ENCODE results near the gene DIS3L2. TPM values are rescaled to one million over a fixed set of nuclear protein-coding genes. Genes with fewer than 3 reads are reported as not detected.
"Not testable (repeated sequence)": the region's sequence is repeated elsewhere in the genome, so short reads cannot be mapped to it uniquely, and the experiment has no call there.

The DIS3L2 gene
- total RNA-seq, 1 experiment from 2014 or later = 19.9 TPM

DNA sequence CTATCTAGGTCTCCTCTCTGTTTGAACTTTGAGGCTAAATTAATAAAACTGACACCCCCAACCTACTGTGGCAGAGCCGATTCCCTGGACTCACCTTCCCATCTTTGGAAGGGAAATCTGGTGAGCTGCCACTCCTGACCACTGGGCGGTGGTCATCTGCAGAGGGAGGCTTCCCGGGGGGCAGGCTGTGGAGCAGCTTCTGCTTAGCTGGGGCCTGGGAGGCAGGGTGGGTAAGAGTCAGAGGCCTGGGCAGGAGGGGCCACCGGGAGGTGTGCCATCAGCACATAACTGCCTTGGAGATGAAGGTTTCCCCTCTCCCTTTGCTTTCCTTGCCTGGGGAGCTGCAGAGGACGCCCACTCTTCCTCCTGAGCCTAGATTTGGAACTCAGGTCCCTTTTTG lies 33.0 kb upstream of the DIS3L2 start:
- DNase-seq (ENCODE audit: low read depth) = no peak

DNA sequence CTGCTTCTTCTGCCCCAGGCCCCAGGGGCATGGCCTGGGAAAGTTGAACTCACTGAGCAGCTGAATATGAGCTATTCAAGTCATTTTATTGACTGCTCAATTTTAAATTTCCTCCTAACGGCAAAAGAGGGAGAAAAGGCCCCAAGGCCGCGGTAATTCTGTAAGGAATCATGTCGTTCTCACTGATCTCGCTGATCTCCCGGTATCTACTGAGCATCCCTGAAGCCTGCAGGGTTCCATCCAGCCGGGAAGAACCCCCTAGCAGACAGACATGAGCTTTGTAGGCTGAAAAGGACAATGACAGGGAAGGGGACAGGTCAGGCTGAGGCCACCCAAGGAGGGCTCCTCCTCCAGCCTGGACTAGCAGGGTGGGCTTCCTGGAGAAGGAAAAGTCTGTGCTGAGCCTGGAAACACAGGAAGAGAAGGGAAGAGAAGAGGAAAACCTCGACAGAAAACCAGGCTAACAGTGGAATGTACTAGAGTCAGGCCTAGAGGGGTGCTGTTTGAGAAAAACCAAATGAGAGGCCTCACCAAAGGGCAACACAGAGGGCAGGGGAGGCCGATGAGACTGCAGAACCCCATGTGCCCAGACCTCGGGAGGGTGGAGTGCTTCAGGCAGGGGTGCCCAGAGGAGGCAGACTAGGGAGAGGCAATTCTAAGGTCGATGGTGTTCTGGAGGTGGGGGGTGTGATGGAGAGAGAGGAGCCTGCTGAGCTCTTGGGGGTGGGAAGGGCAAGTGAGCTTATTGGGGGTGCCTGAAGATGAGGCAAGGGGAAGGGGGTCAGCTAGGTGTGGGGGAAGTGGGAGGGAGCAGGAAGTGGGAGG lies 32.4 kb upstream of the DIS3L2 start:
- no peak for DNase-seq (ENCODE audit: low read depth)

DNA sequence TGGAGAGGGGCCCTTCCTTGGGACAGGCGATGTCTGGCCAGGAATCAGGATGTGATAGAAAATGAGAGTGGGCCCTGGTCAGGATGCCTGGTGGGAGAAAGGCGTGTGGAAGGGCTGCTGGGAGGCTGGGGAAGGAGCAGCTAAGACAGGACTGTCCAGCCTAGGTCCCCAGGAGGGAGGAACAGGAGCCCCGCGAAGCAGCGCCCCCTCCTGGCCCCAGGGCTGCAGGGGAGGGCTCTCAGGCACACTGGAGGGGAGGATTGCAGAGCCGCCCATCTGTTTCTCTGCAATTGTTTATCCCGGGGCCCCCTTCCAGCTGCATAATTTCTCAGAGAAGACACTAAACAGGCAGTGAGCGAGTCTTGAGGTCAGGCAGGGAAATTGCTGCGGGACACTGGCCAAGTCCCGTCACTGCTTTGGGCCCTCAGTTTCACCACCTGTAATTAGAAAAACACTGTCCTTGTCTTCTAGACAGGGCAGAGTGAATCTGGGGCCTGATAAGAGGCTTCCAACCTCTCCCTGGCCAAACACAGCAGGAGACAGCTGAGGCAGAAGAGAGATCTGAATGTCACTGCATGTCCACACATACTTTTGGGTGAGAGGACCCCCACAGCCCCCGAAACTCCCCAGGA lies 31.4 kb upstream of the DIS3L2 start:
- no peak for DNase-seq (ENCODE audit: low read depth)

DNA sequence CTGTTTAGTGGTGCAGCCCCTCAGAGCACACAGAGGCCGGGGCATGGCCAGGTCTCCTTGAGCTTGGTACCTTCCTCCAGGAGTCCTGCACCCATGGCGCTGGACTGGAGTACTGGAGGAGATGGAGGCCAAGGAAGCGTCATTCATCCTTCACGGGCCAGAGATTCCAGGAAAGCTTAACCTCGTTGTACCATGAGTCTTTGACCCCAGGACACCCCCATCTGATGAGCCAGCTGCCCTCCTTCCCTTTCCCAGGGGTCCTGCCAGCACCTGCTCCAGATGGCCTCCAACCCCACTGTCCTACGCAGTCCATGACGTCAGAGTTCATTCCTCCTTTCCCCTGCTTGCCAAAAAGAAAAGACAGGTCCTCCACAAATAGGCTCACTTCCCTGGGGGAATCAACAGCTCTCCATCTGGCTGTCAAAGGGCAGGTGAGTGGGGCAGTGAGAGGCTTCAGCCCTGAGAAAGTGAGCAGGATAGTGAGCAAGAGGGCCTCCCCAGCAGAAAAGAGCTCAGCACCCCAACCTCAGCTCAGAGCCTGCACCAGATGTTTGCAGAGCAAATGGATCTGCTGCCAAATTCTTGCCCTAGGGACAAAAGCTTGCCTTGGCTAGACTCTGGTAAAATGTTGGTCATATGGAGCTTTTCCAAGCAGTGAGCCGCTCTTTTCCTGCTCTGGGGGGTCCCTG lies 30.8 kb upstream of the DIS3L2 start:
- no peak for DNase-seq (ENCODE audit: low read depth)

DNA sequence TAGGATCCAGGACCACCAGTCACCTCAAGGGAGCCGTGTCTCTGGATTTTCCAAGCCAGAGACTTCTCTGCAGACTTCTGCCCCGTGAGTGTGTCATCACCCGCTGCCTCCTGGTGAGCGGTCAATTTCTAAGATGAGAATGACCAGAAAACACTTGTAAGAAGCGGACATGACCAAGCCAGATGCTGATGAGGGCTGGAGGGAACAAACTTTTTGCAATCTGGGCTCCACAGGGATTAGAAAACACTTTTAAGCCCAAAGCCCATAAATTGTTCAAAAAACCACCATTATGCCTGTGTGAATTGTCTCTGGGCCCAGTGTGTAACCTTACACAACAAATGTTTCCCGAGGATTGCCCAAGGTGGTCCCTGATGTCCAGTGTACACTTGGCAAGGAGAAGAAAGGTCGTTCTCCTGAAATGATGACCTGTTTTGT lies 30.0 kb upstream of the DIS3L2 start:
- no peak for DNase-seq (ENCODE audit: low read depth)

DNA sequence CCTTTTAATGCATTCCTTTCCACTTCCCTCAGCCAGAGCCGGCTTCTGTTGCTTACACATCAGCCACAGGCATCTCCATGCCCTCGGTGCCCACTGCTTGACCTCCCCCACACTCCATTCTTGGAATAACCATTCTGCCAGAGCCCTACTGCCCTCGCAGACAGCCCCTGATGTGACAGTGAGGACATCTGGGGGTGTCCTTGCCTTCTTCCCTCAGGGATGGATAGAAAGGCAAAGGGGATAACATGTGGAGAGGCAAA lies 28.9 kb upstream of the DIS3L2 start:
- DNase-seq (ENCODE audit: low read depth) = peak; percentile 45

DNA sequence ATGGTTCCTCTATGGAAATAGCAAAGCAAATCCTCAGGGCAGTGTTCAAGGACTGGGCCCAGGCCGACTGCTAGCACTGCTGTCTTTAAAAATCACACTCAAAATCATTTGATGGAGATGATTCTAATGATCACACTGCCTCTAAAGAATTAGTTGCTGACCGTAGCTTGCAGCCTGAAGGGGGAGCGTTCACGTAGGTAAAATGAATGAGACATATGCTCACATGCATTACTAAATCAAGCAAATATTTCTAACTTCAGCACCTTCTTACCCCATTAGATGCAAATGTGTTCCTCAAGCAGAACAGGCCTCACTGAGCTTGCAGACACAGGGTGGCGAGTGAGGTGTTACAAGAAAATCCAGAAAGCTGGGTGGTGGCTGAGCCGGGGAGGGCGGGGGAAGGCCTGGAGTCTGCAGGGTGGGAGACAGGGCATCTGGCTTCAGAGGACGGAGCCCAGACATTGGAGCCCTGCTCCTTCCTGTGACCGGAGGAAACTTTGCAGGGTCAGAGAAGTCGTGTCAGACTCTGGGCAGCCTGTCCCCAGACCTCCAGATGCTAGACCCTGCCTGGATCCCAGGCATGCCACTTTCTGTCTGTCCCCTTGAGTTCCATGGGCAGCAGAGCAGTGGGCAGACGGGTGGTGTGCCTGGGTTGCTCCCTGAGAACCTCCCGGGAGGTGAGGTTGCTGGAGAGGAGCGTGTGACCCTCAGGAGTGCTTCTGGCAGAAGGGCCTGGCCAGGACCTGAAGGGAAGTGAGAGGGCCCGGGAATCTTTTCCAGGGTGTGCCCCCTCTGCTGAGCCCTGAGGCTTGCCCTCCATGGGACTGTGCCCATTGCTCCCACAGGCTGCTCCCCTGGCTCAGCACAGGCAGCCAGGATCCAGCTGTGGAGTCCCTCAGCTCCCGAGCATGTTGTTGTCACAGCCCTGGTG lies 28.3 kb upstream of the DIS3L2 start:
- no peak for DNase-seq (ENCODE audit: low read depth)

DNA sequence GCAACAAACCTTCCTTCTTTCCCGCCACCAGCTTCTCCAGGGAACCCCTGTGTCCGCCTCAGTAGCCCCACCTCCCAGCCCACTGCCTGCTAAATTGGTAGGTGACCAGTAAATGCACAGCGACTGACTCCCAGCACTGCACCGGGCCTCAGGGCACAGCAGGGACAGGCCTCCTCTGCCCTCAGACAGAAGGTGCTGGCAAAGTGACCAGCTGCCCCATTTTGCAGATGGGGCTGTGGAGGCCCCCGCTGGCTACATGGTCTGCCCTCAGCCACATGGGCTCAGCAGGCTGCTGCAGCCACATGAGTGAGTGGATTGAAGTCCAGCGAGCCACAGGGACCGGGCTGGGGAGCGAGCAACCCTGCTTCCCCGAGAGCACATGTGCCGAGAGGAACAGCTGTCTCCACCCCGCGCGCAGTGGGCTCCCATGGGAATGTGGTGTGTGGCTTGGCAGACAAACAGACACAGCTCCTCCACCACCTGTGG lies 27.6 kb upstream of the DIS3L2 start:
- peak; percentile 93 for DNase-seq (ENCODE audit: low read depth)

DNA sequence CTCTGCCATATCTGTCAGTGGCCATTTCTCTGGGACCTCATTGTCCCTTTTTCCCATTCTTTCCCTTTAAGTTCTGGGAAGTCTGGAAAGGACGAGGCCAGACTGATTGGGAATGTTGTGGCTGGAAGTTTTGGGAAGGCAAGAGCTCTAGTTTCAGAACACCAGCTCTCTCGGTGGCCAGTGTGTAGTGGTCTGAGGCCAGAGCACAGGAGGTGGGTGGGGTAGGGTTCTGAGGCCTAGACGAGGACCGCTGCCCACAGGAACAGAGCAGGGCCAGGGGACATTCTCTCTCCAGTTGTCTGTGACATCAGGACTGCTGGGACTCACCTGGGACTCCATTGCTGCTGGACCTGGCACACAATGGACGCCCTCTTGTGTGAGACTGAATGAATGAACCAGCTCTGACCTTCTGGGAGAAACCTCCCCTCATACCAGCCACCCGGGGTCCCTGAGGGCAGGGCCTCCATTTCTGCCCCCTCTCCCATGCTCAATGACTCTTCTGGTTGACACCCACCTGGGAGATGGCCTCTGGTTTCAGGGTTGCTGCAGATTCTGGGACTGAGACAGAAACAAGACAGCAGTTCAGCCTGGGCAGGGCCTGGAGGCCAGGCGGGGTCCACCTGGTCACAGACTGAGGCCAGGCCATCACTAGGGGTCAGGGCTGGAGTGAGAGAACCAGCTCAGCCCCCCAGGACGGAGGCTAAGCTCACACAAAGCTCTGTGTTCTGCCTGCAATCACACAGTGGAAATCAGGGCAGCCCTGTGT lies 26.9 kb upstream of the DIS3L2 start:
- no peak for DNase-seq (ENCODE audit: low read depth)

DNA sequence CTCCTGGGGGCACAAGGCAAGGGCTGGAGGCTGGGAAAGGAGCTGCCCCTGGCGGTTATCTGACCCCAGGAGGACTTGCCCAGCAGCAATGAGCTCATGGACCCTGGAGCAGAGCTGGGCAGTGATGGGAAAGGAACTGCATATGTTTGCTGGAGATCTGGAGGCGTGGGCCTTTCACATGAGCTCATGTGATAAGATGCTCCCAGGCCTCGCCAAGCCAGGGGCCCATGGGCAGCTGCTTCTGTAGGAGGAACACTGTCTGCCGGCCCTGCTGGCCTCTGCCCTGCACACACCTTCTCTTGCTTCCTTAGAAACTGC lies 26.3 kb upstream of the DIS3L2 start:
- DNase-seq (ENCODE audit: low read depth) = no peak

DNA sequence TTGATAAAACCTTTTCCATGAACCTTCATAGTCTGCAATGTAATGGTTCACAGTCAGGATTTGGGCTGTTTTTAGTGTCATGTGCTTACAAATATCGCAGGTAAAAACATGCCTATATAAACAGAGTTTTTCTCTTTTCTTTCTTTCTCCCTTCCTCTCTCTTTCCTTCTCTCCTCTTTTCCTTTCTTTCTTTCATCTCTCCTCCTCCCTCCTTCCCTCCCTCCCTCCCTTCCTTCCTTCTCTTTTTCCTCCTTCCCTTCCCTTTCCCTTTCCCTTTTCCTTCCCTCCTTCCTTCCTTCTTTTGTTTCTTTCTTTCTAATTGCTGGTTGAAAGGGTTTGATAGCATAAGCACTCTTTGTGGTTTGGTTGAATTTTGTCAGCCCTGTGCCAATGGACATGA lies 25.7 kb upstream of the DIS3L2 start:
- no peak for DNase-seq (ENCODE audit: low read depth)

DNA sequence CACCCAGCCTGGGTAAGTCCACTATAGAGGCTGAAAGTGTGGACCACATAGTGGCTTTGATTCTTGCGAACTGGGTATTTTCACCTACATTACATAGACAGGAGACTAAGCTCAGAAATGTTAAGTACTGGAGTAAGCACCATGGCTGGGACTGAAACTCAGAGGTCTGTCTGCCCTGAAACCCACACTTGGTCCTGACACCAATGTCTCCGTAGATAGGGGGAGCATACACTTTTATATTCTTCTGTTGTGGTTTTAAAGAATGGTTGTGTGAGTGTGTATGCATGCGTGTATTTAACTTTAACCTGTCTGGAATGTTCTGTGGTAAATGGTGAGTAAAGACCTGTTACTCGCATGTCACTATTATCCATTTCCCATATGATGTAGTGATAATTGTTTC lies 25.0 kb upstream of the DIS3L2 start:
- no peak for DNase-seq (ENCODE audit: low read depth)

DNA sequence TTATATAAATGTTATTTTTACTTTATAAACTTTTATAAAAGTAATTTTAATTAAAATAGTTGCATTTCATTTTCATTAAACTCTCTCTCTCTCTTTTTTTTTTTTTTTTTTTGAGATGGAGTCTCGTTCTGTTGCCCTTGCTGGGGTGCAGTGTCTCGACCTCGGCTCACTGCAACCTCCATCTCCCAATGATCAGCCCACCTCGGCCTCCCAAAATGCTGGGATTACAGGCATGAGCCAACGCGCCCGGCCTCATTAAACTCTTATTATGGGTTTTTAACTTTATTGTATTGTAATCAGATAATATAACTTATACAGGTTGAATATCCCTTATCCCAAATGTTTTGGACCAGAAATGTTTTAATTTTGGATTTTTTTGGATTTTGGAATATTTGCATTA lies 24.5 kb upstream of the DIS3L2 start:
- DNase-seq (ENCODE audit: low read depth) = no peak

DNA sequence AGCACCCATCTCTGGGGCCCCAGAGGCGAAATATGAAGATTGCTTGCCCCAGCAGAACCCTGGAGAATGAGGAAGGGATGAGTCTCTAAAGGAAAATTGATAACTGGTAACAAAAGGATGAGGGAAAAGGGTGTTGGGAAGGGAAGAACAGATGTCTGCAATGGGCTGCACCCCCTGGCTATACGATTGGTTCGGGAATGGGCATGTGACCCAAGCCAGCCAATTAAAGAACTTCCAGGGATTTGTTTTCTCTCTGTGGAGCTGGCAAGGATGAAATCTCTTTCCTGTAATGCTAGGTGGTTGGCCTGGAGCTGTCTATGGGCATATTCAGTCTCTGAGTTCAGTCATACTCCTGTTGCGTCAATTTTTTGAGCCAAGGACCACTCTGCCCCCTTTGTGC lies 22.5 kb upstream of the DIS3L2 start:
- DNase-seq (ENCODE audit: low read depth) = no peak

DNA sequence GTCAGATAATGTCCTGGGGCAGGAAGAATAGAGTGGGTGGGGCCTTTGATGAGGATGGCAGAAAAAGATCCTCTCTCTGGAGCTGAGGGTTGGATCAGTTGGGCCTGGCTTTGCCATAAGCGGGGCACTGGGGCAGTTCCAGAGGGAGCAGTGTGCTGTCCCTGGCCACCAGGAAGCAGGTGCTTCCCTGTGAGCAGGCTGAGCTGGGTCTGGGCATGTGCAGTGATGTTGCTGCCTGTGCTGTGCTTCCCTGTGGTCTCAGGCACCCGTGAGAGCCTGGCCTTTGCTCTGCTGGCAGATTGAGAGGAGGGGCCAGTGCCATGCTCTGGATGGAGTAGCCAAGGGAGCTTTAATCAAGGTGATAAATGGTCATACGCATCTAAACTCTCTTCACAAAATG lies 20.7 kb upstream of the DIS3L2 start:
- no peak for DNase-seq (ENCODE audit: low read depth)

DNA sequence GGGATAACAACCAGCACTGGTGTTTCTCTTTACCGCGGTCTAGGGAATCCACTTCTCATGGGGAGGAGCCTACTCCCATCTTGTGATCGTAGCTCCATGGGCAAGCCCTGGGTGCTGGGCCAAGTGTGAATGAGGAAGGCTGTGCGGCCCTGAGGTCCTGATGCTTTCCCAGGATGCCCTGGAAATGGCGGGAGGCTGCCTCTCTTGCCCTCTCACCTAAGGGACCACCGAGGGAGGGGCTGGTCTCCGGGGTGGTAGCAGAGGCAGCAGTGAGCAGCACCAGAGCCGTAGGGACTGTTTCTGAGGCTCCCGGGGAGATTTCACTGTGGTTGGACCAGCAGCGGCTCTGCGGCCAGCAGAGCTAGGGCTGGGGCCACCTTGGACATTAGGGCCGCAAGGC lies 19.8 kb upstream of the DIS3L2 start:
- no peak for DNase-seq (ENCODE audit: low read depth)

DNA sequence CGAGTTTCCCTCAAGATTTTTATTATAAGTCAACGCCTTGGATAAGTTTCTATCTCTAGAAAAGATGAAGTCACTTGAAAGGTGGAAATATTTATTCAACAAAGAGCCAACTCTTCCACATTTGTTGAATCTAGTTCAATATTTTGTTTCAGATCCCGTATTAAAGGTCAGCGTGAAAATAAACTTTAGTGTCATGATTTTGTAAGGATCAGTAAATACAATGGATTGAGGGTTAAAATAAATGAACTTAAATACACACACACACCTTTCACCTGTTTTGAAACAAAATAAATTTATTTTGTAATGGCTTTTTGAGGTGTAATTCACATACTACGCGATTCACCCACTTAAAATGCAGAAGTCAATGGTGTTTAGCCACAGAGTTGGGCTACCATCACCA lies 19.3 kb upstream of the DIS3L2 start:
- DNase-seq (ENCODE audit: low read depth) = no peak

DNA sequence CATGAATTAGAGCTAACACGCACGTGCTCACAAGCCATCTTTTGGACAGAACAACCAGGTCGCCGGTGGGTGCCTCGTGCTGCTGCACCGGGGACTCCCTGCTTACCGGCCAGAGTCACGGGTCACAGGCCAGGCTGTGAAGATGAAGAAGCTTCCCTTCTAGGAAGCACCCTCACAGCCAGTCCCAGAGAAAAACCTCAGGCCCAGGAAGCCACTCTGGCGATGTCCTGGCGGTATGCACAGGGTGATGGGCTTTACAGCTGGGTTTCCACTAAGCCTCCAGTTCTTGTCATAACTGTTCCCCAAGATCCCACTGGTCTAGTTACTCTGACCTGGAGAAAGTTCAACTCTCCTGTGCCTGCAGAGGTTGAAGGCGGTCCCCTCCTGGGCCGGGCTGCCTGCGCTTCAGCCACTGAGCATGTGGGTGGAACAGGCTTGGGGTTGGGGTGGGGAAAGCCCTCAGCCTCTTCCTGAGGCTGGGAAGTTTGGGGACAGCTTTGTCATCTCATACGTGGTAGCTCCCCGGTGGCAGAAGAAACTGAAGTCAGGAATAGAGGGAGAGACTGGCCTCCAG lies 15.2 kb upstream of the DIS3L2 start:
- no peak for DNase-seq (ENCODE audit: low read depth)

DNA sequence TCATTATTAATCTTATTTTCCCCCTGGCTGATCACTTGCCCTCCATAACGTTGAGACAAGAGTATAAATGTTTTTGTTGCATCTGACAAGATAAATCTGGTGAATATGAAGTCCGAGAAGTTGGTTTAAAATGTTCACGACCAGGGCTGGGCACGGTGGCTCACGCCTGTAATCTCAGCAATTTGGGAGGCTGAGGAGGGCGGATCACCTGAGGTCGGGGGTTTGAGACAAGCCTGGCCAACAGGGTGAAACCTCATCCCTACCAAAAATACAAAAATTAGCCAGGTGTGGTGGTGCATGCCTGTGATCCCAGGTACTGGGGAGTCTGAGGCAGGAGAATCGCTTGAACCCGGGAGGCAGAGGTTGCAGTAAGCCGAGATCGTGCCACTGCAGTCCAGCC lies 14.4 kb upstream of the DIS3L2 start:
- not testable (repeated sequence) for DNase-seq (ENCODE audit: low read depth)

DNA sequence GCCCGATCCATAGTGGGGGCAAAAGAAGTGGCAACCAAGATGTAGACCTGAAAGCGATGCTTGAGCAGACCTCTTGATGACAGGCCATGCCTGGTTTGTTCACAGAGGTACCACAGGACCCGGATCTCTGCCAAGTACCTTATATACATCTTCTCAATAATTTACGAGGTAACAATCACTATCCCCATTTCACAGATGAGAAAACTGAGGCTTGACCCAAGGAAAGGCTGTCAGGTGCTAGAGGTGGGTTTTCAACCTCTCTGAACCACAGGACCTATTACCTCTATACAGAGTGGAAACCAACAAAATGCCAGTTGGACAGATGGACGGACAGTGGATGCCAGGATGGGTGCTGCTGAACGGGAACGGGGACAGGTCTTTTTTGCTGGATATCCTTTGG lies 13.8 kb upstream of the DIS3L2 start:
- no peak for DNase-seq (ENCODE audit: low read depth)

Data from LHCN-M2 (cell line).